AG08396 (cell line): ENCODE data around the gene ST3GAL4.
"Not testable (repeated sequence)": the region's sequence is repeated elsewhere in the genome, so short reads cannot be mapped to it uniquely, and the experiment has no call there.

Experiments
- DNase-seq: peaks from one replicate; pipeline ENCODE4 v3.0.0; 2012; ENCODE audit warnings: low spot score, mixed read lengths

Gene ST3GAL4

DNA sequence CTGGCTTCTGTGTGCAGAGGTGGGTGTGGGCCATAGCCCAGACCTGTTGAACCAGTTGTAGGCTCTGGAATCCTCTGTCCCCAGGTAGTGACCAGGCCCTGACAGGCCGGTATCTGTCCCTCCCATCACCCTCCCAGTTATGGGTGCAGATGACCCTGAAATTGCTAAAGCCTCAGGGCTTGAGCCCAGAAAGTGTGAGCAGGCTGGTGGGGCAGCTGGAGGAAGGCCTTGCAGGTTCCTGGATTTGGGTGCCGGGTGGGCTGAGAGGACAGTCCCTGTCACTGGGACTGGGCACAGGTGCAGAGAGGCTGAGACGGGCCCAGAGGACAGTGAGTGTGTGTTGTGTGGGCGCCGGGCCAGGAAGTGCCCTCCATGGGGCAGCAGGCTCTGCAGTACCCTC lies 10.0 kb downstream of the ST3GAL4 start:
- not testable (repeated sequence) for DNase-seq

DNA sequence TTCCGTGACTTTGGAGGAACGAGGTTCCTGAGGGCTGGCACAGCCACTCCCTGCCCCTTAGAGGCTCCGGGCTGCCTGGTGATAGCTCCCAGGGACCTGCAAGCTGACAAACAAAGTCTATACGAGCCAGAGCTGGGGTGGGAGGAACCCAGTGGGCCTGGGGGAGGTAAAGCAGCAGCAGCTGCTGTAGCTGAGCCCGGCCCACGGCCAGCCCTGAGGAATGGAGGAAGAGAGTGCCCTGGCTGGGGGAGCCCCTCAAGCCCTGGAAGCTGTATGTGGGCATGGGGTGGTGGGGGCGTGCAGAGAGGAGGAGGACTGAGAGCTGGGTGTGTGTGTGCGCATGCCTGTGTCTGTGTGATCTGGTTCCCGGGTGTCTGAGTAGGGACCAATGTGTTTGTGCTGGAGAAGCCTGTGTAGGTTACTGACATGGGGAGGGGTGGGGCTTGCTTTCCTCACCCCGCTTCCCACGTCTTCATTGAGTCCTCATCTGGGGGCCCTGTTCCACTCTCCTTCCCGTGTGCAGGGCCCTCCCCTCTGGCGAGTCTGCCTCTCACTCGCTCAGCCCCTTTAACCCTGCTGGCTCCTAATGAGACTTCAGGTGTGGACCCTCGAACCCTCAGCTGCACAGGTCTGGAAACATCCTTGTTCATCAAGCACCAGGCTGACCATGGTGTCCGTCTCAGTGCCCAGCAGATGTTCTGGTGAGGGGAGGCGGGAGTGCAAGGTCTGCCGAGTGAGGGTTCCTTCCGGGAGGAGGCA lies 10.8 kb downstream of the ST3GAL4 start:
- DNase-seq: no peak

DNA sequence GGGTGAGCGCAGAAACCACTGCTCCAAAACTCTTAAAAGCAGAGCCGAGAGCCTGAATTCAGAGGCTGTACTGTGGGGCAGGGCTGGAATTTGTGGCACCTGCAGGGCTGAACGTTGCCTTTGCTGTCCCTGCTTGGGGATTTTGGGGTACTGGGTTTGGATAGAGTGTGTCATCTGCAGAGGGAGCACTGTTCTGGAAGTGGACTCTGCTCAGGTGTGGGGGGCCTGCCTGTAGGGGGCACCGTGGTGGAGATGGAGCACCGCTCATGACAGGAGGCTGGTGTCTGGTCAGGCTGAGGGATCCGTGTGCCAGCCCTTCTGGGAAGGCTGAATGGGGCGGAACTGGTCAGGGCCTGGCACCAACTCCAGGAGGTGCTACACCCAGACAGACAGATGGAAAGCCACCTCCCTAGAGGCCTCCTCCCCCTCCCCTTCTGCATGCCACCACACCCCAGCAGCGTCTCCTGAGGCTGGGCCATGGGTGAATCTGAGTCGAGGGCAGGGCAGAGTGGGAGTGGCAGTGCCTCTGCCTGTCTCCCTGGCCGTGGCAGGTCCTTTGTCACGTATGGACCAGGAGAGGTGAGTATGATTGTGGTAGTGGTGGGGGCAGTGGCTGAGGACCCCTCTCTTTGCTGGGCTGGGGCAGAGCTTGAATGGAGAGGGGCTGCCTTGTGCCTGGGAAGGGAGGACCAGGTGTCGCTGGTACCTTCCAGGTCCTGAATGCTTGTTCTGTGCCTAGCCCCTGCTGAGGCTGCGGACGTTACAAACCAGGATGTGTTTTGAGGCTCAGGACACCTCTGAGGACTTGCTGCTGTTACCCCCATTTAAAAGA lies 11.6 kb downstream of the ST3GAL4 start:
- not testable (repeated sequence) for DNase-seq

DNA sequence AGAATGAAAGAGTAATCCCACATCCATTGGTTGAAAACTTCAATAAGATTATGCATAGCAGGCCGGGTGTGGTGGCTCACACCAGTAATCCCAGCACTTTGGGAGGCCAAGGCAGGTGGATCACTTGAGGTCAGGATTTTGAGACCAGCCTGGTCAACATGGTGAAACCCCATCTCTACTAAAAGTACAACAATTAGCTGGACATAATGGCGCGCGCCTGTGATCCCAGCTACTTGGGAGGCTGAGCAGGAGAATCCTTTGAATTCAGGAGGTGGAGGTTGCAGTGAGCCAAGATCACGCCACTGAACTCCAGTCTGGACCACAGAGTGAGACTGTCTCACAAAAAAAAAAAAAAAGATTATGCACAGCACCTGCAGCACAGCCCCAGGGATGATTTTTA lies 12.3 kb downstream of the ST3GAL4 start:
- not testable (repeated sequence) for DNase-seq

DNA sequence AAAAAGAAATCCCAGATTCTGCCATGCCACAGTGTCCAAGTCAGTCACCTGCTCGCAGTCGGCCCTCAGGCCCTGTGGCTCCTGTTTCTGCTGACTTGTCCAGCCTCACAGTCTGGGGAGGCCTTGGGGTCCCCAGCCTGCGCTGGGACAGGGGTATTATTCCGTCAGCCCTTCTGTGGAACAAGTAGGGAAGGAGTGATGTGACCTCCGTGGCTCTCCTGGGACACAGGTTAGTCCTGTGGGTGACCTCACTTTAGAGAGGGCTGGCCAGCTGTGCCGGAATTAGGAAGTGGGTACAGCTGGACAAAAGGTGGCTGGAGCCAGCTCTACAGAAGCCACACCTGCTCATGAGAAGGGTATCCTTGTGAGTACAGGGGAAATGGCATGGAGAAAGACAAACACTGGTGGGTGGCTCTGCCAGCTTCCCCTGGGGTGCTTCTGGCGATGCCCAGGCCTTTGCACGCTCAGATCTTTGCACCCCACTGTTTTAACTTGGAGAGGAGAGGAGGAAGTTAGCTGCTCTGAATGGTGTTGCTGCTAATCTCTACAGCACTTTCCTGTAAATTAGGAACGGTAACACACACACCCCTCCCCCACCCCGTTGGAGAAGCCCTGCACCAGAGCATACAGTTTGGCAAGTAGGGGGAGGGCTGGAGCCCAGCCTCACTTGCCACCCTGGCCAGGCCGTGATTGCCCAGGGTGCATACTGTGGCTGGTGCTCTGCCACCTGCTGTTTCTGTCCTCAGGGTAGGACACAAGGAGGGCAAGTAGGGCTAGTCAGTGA lies 13.0 kb downstream of the ST3GAL4 start:
- DNase-seq: not testable (repeated sequence)

DNA sequence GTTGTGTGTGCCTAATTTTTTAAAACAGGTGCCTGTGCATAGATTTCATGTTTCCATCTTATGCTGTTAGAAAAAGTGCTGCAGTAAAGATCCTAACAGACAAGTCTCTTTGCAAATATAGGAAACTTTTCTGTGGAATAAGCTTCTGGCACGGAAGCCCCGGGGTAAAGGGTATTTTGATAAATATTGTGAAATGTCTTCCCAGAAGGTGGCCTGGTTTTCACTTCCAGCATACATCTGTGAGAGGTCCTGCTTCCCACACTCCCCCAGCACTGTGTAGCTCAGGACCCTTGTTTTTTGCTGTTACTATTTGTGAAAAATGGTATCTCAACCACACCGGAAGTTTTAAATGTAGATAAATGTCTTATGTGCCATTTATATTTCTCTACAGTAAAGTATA lies 14.5 kb downstream of the ST3GAL4 start:
- DNase-seq: no peak

DNA sequence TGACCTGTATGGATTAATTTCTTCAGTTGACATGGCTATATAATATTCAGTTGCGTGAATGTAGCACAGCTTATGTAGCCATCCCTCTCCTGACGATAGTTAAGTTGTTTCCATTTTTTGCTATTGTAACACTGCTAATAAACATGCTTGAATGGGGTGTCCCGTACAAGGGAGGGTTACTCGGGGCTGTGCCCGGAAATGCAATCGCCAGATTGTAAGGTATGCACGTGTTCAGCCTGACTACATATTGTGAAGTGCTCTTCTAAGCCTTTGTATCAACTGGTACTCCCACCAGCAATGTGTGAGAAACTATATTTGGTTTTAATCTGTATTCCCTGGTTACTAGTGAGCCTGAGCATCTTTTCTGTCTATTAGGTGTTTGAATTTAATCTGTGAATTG lies 16.1 kb downstream of the ST3GAL4 start:
- DNase-seq: no peak

DNA sequence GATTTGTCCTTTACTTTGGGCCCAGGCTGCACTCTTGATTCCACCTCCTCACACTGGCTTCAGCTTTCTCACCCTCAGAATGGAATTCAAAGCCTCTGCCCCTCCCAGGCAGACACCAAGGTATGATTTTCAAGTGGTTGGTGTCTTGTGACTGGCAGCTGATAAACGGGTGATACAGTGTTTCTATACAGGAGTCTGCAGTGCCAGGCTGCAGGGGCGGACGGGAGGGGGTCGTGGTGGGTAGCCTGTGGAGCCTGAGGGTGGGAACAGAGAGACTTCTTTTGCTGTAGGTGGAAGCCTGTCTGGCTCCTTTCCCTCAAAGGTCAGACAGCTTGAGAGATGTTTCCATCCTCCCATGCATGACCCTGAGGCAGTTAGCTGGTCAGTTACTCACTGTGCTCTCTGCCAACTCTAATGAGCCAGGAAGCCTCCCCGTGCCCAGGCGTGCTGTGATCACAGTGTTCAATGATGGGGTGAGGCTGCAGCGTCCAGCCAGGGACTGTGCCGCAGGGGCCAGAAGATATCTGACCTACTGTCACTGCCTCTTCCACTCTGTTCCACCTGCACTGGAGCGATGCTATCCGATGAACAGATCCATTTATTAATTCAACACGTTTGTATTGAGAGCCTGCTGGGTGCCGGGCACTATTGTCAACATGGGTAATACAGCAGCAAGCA lies 18.0 kb downstream of the ST3GAL4 start:
- not testable (repeated sequence) for DNase-seq

DNA sequence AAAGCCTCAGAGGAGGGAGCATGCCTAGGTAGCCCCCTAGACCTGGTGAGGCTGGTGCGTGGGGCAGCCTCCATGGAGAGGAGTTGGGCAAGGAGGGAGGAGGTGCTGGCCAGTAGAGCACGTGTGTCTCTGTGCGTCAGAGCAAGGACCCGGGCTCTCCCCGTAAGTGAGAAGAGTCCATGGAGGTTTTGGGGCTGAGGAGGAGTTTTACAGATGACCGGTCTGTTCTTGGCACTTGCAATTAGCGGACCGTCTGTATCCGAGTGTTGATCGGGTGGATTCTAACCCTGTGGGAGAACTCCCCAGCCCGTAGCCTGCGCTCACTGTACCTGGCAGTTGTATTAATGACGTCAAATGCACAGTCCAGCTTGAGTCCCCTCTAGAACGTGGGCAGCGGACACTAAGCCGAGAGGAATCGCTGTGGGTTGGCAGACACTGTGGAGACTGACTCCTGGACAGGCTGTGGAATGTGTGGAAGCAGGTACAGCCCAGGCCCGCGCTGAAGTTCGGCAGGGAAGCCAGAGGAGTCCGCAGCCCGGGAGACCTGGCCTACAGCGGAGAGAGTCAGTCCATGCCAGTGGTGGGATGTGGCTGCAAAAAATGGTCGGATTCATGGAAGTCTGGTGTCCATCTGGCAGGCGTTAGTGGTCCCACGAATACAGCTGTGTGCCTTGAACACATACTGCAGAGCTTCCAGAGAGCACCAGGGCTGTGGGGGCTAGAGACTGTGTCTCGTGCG lies 19.2 kb downstream of the ST3GAL4 start:
- DNase-seq: not testable (repeated sequence)

DNA sequence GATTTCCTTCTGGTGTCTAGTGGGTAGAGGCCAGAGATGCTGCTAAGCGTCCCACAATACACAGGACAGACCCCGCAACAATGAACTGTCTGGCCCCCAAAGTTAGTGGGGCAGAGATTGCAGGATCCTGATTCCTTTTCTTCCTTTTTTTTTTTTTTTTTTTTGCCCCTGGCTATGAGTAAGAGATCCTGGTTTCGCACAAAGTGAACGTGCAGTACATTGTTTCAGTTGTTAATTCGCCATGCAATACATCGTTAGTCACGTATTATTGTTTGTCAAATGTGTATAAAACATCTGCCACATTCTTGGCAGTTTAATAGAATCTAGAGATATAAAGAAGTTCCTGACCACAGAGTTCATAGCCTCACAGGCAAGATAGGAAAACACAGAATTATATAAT lies 20.2 kb downstream of the ST3GAL4 start:
- DNase-seq: peak; percentile 37

DNA sequence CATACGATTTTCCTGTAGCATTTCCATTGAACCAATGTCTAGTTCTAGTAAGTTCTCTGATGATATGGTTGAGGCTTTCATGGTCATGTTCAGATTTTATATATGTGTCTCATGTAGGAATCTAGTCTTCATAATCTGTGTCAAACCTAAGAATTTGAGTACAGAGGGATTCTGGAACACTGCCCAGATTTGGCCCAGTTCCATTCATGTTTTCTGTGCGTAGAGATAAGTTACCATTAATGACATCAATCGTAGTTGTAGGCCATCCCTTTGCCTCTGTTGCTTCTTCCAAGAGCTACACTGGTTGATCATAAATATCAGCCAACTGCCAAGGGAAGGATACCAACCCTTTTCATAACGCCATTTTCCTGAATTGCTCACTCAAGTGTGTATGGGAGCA lies 23.3 kb downstream of the ST3GAL4 start:
- no peak for DNase-seq

DNA sequence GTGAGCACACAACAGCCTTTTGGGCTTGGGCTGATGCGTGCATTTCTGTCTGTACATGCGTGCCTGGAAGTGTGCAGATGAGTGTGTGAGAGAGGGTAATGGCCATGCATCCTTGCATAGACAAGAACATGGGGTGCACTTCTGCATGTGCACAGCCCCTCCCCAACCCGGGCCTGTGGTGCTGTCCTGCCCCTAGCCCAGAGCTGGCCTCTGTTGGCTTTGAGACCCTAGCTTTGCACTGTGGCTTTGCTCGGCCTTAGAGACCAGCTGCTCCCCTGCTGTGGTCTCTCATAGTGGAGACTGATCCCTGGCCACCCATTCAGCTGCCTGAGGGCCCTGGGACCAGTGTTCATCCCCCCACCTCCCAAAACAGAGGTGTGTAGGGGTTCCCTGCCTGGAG lies 25.4 kb downstream of the ST3GAL4 start:
- DNase-seq: no peak

DNA sequence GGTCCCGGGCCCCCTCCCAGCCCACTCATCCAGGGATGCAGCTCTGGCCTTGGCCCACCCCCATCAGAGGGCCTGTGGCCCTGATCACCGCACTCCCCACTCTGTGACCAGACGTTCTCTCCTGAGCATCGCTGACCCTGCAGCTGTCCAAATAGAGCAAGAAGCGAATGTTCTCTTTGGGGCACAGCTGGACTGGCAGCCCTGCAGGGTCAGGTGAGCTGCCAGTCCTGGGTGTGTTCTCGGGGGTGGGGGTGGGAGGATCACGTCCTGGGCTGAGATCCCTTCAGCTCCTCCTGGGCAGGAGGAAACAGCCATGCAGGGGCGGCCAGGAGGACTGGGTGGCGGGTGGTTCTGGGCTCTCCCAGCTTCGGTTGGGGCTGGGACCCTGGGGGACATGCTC lies 26.5 kb downstream of the ST3GAL4 start:
- DNase-seq: not testable (repeated sequence)

DNA sequence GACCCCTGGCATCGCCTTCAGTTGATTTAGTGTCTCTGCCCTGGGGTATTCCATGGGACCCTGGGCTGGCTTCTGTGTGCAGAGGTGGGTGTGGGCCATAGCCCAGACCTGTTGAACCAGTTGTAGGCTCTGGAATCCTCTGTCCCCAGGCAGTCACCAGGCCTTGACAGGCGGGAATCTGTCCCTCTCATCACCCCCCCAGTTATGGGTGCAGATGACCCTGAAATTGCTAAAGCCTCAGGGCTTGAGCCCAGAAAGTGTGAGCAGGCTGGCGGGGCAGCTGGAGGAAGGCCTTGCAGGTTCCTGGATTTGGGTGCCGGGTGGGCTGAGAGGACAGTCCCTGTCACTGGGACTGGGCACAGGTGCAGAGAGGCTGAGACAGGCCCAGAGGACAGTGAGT lies 27.2 kb downstream of the ST3GAL4 start:
- not testable (repeated sequence) for DNase-seq

DNA sequence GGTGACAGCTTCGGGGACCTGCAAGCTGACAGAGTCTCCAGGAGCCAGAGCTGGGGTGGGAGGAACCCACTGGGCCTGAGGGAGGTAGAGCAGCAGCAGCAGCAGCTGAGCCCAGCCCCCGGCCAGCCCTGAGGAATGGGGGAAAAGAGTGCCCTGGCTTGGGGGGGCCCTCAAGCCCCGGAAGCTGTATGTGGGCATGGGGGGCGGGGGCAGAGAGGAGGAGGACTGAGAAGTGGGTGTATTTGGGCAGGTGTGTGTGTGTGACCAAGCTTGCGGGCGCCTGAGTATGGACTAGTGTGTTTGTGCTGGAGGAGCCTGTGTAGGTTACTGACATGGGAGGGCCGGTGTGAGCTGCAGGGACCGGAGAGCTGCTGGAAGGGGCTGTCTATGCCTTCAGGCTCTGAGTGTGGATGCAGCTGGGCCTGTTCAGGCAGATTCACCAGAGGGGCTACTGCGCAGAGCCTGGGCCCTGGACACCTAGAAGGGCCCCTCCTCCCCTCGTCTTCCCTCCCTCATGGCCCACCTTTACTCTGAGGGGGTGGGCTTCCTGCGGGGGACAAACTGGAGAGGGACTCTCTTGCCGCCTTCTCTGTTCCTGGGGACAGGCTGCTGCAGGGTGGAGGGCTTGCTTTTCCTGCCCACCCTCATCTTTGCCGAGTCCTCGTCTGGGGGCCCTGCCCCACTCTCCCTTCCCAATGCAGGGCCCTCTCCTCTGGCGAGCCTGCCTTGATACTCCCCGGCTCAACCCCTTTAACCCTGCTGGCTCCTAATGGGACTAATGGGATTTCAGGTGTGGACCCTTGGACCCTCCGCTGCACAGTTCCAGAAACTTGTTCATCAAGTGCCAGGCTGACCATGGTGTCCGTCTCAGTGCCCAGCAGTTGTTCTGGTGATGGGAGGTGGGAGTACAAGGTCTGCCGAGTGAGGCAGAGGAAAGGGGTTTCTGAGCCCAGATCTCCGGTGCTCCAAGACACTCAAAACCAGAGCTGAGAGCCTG lies 28.2 kb downstream of the ST3GAL4 start:
- DNase-seq: no peak

DNA sequence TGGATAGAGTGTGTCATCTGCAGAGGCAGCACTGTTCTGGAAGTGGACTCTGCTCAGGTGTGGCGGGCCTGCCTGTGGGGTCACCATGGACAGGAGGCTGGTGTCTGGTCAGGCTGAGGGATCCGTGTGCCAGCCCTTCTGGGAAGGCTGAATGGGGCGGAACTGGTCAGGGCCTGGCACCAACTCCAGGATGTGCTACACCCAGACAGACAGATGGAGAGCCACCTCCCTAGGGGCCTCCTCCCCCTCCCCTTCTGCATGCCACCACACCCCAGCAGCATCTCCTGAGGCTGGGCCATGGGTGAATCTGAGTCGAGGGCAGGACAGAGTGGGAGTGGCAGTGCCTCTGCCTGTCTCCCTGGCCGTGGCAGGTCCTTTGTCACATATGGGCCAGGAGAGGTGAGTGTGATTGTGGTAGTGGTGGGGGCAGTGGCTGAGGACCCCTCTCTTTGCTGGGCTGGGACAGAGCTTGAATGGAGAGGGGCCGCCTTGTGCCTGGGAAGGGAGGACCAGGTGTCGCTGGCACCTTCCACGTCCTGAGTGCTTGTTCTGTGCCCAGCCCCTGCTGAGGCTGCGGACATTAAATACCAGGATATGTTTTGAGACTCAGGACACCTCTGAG lies 29.1 kb downstream of the ST3GAL4 start:
- no peak for DNase-seq

DNA sequence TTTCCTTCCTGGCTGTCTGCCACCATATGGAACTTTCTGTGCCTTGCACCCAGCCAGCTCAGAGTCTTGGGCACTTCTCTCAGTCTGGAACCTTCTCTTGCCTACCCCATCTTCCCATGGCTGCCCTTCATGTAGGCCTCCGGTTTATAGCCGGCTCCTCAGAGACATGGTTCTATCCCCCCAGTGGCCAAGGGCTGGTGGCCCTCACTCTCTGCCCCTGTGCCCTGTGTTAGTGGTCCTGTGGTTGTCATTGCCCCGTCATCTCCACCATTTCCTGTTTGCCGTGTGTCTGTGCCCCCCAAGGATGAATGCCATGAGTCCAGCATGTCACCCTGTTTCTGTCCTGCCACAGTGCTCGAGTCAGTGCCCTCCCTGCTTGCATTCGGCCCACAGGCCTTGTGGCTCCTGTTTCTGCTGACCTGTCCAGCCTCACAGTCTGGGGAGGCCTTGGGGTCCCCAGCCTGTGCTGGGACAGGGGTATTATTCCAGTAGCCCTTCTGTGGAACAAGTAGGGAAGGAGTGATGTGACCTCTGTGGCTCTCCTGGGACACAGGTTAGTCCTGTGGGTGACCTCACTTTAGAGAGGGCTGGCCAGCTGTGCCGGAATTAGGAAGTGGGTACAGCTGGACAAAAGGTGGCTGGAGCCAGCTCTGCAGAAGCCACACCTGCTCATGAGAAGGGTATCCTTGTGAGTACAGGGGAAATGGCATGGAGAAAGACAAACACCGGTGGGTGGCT lies 30.7 kb downstream of the ST3GAL4 start:
- no peak for DNase-seq

DNA sequence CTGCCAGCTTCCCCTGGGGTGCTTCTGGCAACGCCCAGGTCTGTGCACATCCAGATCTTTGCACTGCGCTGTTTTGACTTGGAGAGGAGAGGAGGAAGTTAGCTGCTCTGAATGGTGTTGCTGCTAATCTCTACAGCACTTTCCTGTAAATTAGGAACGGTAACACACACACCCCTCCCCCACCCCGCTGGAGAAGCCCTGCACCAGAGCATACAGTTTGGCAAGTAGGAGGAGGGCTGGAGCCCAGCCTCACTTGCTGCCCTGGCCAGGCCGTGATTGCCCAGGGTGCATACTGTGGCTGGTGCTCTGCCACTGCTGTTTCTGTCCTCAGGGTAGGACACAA lies 31.2 kb downstream of the ST3GAL4 start:
- DNase-seq: not testable (repeated sequence)

DNA sequence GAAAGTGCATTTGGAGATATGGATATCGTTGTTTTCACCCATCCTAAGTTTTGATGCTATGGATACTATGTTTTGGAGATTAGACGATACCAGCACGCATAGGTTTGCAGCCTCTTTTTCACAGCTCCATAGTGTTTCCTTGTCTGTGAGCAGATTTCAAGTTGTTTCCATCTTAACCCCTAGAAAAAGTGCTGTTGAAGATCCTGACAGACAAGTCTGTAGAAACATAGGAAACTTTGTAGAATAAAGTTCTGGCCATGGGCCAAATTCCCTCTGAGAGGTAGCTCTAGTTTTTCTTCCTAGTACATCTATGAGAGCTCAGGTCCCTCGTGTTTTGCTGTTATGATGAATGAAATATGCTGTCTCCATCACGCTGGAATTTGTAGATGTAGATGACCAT lies 32.4 kb downstream of the ST3GAL4 start:
- DNase-seq: no peak
